ENCODE measurements around the gene APBB2. TPM values are rescaled to one million over a fixed set of nuclear protein-coding genes. Genes with fewer than 3 reads are reported as not detected.

APBB2 gene
- total RNA-seq, 3 donors from 2014 or later (not counting 1 experiment from before 2014, with no cell fraction given): 0.38 to 0.48 TPM; not detected in 1

DNA sequence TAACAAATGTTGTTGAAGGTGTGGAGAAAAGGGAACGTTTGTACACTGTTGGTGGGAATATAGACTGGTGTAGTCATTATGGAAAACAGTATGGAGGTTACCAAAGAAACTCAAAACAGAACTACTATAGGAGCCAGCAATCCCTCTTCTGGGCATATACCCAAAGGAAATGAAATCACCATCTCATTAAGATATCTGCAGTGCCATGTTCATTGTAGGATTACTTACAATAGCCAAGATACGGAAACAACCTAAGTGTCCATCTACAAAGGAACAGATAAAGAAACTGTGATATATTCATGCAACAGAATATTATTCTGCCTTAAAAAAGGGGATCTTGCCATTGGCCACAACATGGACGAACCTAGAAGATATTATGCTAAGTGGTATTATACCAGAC is 22.2 kb downstream of the APBB2 start:
- TF ChIP-seq CTCF (IDR thresholded peaks at IDR 0.05): no peak
- Histone ChIP-seq H3K9me3 (ENCODE audit: control insufficient read depth, insufficient read depth, low read length) (no peaks in the 10 kb centered on the region), H3K4me3 (ENCODE audit: low read length) (no peak overlapping the region), H3K36me3 (ENCODE audit: control insufficient read depth, insufficient read depth, low read length) (no peaks in the 10 kb centered on the region), H3K4me1 (ENCODE audit: control insufficient read depth, insufficient read depth, low read length) (no peaks in the 10 kb centered on the region), H3K27ac (ENCODE audit: low read length) (no peak overlapping the region), H3K27me3 (ENCODE audit: control insufficient read depth, insufficient read depth, low read length) (no peaks in the 10 kb centered on the region)
- 100% methylated on average over 1 of the region's 3 CpGs for WGBS (ENCODE audit: insufficient coverage)
- Mint-ChIP-seq H3K27me3 (ENCODE audit: low read depth in 2 of 2) (no peaks in the 10 kb centered on the region), H3K9me3 (peaks cover 0 to 2% of the 10 kb centered on the region in 2 donors), H3K4me3 (no peak overlapping the region), H3K4me1 (no peaks in the 10 kb centered on the region), H3K36me3 (no peaks in the 10 kb centered on the region), H3K27ac (no peak overlapping the region)
- intact Hi-C loops (cut with micrococcal nuclease): no loop called here
- DNase-seq: no peak
- ATAC-seq: no peak

GRCh38 chr4:41189666-41190065 is 24.7 kb downstream of the APBB2 start:
- Histone ChIP-seq H3K27ac (ENCODE audit: low read length) (no peak overlapping the region), H3K4me3 (ENCODE audit: low read length) (no peak overlapping the region), H3K9me3 (ENCODE audit: control insufficient read depth, insufficient read depth, low read length) (no peaks in the 10 kb centered on the region), H3K27me3 (ENCODE audit: control insufficient read depth, insufficient read depth, low read length) (no peaks in the 10 kb centered on the region), H3K36me3 (ENCODE audit: control insufficient read depth, insufficient read depth, low read length) (no peaks in the 10 kb centered on the region), H3K4me1 (ENCODE audit: control insufficient read depth, insufficient read depth, low read length) (no peaks in the 10 kb centered on the region)
- Mint-ChIP-seq H3K36me3 (no peaks in the 10 kb centered on the region), H3K27ac (no peak overlapping the region), H3K4me1 (no peaks in the 10 kb centered on the region), H3K4me3 (no peak overlapping the region), H3K9me3 (peaks cover 0 to 4% of the 10 kb centered on the region in 2 donors), H3K27me3 (ENCODE audit: low read depth in 2 of 2) (no peaks in the 10 kb centered on the region)
- intact Hi-C loops (cut with micrococcal nuclease): no loop called here
- DNase-seq: no peak
- TF ChIP-seq CTCF (IDR thresholded peaks at IDR 0.05): no peak
- no peak for ATAC-seq
- 61% methylated on average over 2 of the region's 2 CpGs for WGBS (ENCODE audit: insufficient coverage)

- Mint-ChIP-seq H3K27ac (no peak overlapping the region), H3K4me1 (no peaks in the 10 kb centered on the region), H3K27me3 (ENCODE audit: low read depth in 2 of 2) (no peaks in the 10 kb centered on the region), H3K36me3 (no peaks in the 10 kb centered on the region), H3K9me3 (peaks cover 0 to 4% of the 10 kb centered on the region in 2 donors), H3K4me3 (no peak overlapping the region)
- DNase-seq (no peak), ATAC-seq (no peak)
- Histone ChIP-seq H3K9me3 (ENCODE audit: control insufficient read depth, insufficient read depth, low read length) (no peaks in the 10 kb centered on the region), H3K27me3 (ENCODE audit: control insufficient read depth, insufficient read depth, low read length) (no peaks in the 10 kb centered on the region), H3K36me3 (ENCODE audit: control insufficient read depth, insufficient read depth, low read length) (no peaks in the 10 kb centered on the region), H3K4me3 (ENCODE audit: low read length) (no peak overlapping the region), H3K4me1 (ENCODE audit: control insufficient read depth, insufficient read depth, low read length) (no peaks in the 10 kb centered on the region), H3K27ac (ENCODE audit: low read length) (no peak overlapping the region)
- TF ChIP-seq CTCF (IDR thresholded peaks at IDR 0.05): no peak
- intact Hi-C loops (cut with micrococcal nuclease): no loop called here
- no CpG with 5 or more reads among the region's 2 CpGs for WGBS (ENCODE audit: insufficient coverage)
Measured at GRCh38 chr4:41189076-41189475, 25.3 kb downstream of the APBB2 start.

Data from natural killer cell (primary cell).